ENCODE measurements around the gene RPL36.

Gene RPL36

GRCh38 chr19:5680437-5681368 is 9.4 kb upstream of the RPL36 start, which contains the start of the genes HSD11B1L and MICOS13:
TSS of gene HSD11B1L (plus strand) at chr19:5681027. CDS start at chr19:5684833, 3,806 bp downstream.
TSS of gene MICOS13 (minus strand) at chr19:5680516. CDS start at chr19:5680486, 30 bp downstream.
- peak; percentile 99 for DNase-seq
- Histone ChIP-seq H3K36me3 (no peaks in the 10 kb centered on the region), H3K4me3 (ENCODE audit: low read depth, low read length) (peak within 1 kb of the TSS; percentile 88), H3K27me3 (no peaks in the 10 kb centered on the region), H3K4me1 (no peaks in the 10 kb centered on the region), H3K9me3 (no peaks in the 10 kb centered on the region)
- no peak for TF ChIP-seq CTCF (IDR thresholded peaks at IDR 0.05; ENCODE audit: low read depth, low read length)

GRCh38 chr19:5681391-5682106 is 8.5 kb upstream of the RPL36 start:
- H3K9me3 ChIP-seq = no peaks in the 10 kb centered on the region
- no peak for DNase-seq
- TF ChIP-seq CTCF (IDR thresholded peaks at IDR 0.05; ENCODE audit: low read depth, low read length) = no peak
- H3K36me3 ChIP-seq = no peaks in the 10 kb centered on the region
- no peaks in the 10 kb centered on the region for H3K27me3 ChIP-seq
- H3K4me3 ChIP-seq (ENCODE audit: low read depth, low read length) = peak overlapping the region; percentile 88
- H3K4me1 ChIP-seq = no peaks in the 10 kb centered on the region

- no peaks in the 10 kb centered on the region for H3K4me1 ChIP-seq
These were observed 8.0 kb upstream of the RPL36 start for GRCh38 chr19:5682107-5682482.

GRCh38 chr19:5683177-5683886 is 6.8 kb upstream of the RPL36 start:
- Histone ChIP-seq H3K9me3 (no peaks in the 10 kb centered on the region), H3K4me1 (no peaks in the 10 kb centered on the region), H3K27me3 (no peaks in the 10 kb centered on the region), H3K36me3 (no peaks in the 10 kb centered on the region), H3K4me3 (ENCODE audit: low read depth, low read length) (no peak overlapping the region)
- no peak for TF ChIP-seq CTCF (IDR thresholded peaks at IDR 0.05; ENCODE audit: low read depth, low read length)
- DNase-seq = no peak

More at GRCh38 chr19:5682107-5682482, 8.0 kb upstream of the RPL36 start:
- Histone ChIP-seq H3K27me3 (no peaks in the 10 kb centered on the region), H3K4me3 (ENCODE audit: low read depth, low read length) (no peak overlapping the region), H3K9me3 (no peaks in the 10 kb centered on the region), H3K36me3 (no peaks in the 10 kb centered on the region)
- DNase-seq = no peak
- TF ChIP-seq CTCF (IDR thresholded peaks at IDR 0.05; ENCODE audit: low read depth, low read length) = no peak

- TF ChIP-seq CTCF (IDR thresholded peaks at IDR 0.05; ENCODE audit: low read depth, low read length) = no peak
- H3K27me3 ChIP-seq = no peaks in the 10 kb centered on the region
- H3K36me3 ChIP-seq = no peaks in the 10 kb centered on the region
- no peaks in the 10 kb centered on the region for H3K9me3 ChIP-seq
- DNase-seq = no peak
- no peak overlapping the region for H3K4me3 ChIP-seq (ENCODE audit: low read depth, low read length)
- H3K4me1 ChIP-seq = no peaks in the 10 kb centered on the region
These were observed 5.2 kb upstream of the RPL36 start for GRCh38 chr19:5684694-5685430.
